CD1c-positive myeloid dendritic cell (primary cell): Measurements from ENCODE around the gene SLC5A4.
"Not testable (repeated sequence)": the region's sequence is repeated elsewhere in the genome, so short reads cannot be mapped to it uniquely, and the experiment has no call there.

Experiments
- DNase-seq: peaks from one replicate; pipeline ENCODE4 v3.0.0-alpha.2; 2016; ENCODE audit errors: extremely low spot score

Gene SLC5A4

DNA sequence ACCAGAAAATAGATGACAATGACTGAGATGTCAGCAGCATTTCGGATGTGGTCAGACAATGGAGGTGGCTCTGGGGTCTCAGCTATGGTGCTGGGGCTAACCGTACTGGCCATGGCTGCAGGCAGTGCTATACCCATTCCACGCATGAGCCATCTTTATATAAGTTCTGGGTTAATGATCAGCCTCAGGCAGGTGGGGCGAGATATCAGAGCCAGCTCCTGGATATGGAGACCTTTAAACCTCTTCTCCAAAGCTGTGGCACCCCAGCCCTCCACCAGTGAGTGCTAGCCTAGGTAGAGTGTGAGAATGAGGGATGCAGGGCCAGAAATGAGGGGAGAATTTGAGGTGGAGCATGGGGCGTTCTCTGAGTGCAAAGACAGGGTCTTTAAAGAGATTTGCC, at the start of gene SLC5A4:
TSS of gene SLC5A4 (minus strand) at position 131 of the 400 bp plus-strand sequence. CDS start at position 113, 18 bp downstream.
- DNase-seq, result no peak

DNA sequence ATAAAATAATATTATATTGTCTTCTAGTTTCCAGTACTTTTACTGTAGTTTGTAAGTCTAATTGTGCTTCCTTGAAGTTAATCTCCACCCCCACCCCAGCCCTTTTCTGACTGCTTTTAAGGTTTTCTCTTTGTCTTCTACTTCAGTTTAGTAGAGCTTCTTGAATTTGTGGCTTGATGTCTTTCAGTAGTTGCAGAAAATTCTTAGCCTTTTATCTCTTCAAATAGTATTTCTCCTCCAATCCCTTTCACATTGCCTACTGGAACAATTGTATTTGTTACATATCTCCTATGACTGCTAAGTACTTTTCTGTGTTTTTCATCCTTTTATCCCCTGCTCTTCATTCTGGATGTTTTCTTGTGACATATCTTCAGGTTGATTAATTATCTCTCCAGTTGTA, 38.8 kb upstream of the SLC5A4 start:
- not testable (repeated sequence) for DNase-seq

DNA sequence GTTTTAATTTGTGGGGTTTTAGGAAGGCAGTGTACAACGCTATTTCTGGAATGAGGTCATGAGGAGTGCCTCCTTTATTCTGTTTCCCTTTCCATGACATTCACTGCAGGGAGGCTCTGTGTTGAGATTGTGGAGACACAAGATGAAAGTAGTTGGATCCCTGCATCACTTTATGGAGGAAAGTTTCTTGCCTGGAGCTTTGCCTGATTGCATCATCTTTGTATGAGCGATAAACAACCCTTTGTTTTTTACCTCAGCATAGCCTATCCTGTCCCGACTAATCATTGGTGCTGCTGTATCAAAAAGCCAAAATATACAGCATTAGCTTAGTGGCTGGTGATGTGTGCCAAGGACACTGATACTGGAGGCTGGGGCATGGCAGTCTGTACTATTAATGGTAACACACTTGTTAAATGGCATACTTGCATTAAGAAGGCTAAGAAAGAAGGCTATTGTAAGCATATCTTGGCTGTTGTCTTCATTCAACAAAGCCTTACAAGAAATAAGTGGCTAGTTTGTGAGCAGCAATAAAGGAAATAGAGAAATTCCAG, 31.2 kb upstream of the SLC5A4 start:
- DNase-seq, result no peak

DNA sequence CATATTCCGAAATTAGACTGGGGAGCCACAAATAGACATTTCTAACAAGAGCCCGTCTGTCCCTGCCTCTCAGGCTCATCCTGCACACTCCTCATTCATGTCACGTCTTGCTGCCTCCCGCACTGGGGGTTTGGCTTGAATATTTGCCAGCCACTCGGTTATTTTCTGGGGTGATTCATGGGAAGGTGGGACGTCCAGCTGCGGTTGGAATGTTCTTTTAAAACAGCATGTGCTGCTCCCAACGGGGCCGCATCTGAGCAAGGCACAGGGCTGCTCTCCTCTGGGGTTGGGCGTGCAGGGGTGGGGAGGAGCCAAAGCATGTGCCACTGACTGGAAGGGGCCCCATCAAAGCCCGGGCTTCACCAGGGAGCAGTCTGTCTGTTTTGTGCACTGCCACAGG, 25.9 kb upstream of the SLC5A4 start:
- DNase-seq, result no peak

DNA sequence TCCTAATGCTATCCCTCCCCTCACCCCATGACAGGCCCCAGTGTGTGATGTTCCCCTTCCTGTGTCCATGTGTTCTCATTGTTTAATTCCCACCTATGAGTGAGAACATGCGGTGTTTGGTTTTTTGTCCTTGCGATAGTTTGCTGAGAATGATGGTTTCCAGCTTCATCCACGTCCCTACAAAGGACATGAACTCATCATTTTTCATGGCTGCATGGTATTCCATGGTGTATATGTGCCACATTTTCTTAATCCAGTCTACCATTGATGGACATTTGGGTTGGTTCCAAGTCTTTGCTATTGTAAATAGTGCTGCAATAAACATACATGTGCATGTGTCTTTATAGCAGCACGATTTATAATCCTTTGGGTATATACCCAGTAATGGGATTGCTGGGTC, 20.2 kb upstream of the SLC5A4 start:
- not testable (repeated sequence) for DNase-seq

DNA sequence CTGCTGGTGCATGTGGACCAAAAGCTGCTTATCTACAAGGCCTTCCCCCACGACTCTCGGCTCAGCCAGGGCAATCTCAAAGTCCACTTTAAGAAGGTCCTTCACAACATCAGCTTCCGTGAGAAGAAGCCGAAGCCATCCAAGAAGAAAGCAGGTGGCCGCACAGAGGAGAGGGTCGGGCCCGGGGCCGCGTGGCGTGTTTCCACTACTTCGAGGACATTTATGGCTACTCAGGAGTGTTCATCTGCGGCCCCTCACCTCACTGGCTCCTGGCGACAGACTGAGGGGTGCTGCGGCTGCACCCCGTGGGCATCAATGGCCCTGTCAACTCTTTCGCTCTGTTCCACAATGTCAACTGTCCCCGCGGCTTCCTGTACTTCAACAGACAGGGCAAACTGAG, 16.2 kb upstream of the SLC5A4 start:
- no peak for DNase-seq

DNA sequence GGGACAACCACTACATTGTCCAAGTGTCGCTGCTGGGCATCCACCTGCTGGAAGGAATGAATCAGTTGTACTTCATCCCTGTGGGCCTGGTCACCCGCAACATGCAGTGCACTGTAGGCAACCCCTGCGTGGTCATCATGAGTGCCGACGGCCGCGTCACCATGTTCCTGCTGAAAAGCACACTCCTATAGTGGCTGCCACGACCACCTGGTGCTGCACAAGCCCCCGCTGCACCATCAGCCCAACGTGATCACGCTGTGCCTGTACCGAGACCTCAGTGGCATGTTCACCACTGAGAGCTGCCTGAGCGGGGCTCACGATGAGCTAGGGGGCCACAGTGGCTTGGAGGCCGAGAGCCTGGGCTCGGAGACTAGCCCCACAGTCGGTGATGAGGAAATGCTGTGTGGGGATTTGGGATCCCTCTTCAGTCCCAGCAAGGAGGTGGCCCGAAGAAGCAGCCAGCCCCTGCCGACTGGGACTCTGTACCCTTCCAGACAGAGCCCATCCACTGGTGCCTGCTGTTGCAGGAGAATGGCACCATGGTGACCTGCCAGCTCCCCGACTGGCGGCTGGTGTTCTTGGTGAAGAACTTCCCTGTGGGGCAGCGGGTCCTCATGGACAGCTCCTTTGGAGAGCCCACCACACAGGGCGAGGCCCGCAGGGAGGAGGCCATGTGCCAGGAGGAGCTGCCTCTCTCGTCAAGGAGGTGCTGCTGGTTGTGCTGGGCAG, 15.7 kb upstream of the SLC5A4 start:
- no peak for DNase-seq

DNA sequence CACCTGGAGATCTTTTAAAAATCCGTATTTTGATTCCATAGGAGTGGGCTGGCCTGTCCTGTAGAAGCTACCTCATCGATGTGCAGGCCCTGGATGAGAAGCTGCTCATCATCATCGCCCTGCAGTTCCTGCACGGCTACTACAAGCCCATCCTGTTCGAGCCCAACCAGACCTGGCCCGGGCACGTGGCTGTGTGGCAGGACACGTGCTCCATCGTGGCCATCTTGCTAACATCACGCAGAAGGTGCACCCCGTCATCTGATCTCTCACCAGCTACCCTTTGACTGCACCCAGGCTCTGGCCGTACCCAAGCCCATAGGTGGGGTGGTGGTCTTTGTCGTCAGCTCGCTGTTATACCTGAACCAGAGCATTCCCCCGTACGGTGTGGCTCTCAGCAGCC, 14.2 kb upstream of the SLC5A4 start:
- DNase-seq, result no peak

DNA sequence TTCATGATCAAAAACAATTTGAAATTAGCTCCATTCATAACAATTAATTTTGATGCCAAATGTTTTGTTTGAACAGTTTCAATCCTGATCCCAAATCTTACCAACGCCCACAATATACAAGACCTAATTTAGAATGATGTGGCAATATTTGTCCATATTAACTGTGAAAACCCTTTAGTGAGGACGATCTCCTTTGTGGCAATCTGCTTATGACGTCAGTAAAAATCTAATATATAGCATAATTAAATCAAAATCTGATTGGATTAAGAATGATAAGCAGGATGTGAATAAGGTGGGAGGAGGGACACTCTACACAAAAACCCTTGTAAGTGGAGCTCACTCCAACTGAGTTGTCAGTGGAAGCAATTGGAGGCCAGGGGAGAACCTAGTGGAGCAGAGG, 11.9 kb upstream of the SLC5A4 start:
- DNase-seq, result no peak

DNA sequence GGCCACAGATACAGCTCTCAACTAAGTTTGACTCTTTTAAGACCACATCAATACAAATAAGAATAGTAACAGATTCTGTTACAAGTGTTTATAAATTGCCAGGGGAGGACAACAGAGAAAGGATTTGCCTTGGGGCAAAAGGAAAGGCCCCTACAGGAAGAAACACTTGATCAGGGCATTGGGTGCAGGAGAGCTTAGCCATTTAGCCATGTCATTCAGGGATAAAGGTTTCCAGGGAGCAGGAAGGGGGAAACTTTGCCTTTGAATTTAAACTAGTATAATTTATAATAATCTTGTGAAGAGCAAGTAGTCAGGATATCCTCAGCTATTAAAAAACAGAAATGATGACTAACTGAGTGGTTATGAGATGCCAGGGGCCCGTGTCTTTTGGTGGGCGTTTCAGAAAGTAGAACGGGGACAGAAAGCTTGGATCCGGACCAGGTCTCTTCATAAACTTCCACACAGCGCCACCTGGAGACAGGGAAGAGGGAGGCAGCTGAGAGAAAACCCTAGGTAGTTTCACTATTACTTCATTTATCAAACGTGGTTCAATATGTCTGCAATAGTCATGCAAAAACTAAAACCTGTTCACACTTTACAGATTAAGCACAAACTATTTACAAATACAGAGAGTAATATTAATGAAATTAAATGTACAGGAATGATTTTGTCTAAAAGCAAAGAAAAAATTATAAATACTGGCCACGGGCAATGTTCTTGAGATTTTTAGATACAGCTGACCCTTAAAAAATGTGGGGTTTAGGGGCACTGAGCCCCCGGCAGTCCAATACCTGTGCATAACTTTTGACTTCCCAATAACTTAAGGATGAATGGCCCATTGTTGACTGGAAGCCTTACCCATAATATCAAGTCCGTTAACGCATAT, 11.0 kb upstream of the SLC5A4 start:
- peak; percentile 86 for DNase-seq

DNA sequence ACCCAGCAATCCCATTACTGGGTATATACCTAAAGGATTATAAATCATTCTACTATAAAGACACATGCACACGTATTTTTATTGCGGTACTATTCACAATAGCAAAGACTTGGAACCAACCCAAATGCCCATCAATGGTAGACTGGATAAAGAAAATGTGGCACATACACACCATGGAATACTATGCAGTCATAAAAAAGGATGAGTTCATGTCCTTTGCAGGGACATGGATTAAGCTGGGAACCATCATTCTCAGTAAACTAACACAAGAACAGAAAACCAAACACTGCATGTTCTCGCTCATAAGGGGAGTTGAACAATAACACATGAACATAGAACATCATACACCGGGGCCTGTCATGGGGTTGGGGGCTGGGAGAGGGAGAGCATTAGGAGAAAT, 8.5 kb upstream of the SLC5A4 start:
- DNase-seq, result not testable (repeated sequence)

DNA sequence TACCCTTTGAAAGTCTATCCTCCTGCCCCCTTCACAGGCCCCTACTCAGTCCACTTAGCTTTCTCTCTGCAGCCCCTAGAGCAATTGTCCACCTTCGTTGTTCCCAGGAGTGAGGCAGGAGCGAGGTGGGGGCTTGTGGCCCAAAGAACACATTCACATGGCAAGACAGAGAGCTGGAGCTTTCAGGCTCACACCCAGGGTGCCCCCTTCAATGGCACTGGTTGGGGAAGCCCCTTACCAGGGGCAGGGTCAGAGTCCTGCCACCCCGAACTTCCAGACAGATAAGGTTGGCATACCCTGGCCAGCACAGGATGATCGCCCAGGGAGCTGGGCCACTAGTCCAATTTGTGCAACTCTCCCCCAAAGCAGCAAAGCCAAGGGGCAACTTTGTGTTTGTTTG, 6.2 kb upstream of the SLC5A4 start:
- DNase-seq, result no peak

DNA sequence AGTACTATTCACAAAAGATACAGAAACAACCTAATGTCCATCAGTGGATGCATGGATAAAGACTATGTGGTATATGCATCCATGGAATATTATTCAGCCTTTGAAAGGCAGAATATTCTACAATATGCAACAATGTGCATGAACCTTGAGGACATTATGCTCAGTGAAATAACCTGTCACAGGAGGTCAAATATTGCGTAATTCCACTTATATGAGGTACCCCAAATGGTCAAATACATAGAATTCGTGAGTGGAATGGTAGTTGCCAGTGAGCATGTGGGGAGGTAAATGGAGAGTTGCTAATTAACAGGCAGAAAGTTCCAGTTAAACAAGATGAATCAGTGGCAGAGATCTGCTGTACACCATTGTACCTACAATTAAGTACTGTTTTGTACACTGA, 3.6 kb upstream of the SLC5A4 start:
- DNase-seq, result no peak

DNA sequence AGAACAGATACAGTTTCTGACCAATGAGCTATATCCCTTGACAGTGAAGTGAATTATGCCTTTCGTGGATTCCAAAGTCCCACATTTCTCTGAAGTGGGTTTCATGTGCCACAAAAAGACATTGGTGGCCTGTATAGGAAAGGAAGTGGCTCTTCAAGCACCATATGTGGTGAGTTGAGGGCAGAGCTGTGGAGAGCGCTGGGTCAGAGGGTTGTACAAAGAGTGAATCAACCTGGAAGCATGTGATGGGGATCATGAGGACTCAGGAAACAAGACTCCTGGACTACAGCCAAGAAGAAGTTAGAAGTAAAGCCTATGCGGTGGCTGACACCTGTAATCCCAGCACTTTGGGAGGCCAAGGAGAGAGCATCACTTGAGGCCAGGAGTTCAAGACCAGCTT, 579 bp upstream of the SLC5A4 start:
- no peak for DNase-seq

DNA sequence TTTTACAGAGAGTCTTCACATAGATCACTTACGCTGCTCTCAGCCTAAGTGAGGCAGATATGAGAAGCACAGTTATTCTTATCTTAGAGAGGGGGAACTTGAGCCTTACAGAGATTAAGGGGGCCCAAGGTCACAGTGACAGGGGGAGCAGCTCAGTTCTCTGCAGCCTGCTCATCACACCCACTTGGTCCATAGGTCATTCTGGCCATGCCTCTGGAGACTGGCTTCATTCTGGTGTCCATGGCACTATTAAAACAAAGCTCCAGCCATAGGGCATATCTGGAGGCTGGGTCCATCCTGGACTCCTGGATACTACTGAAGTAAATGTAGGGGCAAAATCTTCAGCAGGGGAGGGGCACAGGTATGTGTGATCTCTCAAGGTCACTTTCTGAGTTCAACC, 5.9 kb downstream of the SLC5A4 start:
- no peak for DNase-seq

DNA sequence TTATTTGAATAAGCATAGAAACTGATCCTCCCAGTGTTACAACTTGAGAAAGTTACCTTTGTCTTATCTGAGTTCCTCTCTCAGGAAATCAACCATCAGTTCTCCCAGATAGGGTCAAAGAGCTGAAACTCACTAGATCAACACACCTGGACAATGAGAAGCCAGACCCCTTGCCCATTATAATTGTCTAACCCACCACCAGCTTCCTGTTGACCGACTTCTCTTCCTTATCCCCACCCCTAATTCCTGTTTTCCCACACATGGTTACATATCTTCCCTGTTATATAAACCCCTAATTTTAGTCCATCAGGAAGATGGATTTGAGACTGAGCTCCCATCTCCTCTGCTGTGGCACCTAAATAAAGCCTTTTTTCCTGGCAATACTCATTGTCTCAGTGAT, 6.9 kb downstream of the SLC5A4 start:
- no peak for DNase-seq

DNA sequence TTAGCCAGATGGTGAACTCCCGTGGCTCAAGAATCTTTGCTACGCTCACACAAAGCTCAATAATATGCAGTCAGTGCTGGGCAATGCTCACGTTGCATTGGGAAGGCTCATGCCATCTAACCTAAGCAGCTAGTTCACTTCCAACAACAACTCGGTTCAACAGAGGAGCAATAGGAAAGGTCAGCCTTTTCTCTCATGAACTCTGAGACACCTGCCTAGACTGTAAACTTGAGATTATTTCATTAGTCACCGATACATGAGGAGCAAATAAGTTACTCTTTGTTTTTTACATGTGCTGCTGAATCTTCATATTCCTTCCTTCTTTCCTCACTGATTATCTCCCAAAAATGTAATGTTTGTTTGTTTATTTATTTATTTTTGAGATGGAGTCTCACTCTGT, 9.0 kb downstream of the SLC5A4 start:
- no peak for DNase-seq

DNA sequence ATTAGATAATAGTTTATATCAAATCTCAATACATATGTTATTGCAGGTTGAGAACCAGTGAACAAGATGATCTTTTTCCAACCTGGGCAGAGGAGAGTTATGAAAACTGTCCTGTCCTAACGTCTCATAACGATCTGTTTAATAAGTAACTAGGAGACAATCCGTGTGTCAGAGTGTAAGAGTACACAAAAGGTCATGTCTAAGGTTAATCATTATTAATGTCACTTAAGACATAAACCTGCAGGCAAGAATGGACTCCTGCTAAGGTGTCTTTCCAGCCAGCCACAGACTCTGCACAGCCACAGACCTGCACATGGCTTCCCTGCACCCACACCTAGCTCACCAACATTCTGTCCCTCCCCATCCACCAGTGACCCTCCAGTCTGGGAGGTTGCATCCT, 10.1 kb downstream of the SLC5A4 start:
- no peak for DNase-seq

DNA sequence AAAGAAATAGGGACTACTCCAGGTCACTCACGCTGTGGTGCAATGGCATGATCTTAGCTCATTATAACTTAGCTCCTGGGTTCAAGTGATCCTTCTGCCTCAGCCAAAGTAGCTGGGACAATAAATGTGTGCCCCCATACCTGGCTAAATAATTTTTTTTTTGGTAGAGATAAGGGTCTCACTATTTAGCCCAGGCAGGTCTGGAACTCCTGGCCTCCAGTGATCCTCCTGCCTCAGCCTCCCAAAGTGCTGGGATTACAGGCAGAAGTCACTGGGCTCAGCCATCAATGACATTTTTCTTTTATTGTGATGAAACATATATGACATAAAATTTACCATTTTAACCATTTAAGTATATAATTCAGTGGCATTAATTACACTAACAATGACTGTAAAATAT, 10.6 kb downstream of the SLC5A4 start:
- no peak for DNase-seq

DNA sequence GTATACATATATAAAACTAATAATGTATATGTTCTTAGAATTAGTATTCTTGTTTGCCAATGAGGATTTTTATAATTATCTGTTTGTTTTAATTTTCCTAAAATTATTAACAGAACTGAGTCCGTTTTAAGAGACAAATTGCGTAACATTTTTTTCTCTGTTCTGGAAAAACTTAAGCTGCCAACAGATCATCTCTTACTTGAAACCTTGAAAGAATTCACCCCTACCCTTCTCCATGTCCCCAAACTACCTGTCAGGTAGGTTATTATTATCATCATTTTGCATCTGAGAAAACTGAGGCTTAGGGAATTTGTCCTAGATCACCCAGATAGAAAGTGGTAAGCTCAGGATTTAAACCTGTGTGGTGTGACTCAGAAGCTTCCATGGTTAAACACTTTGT, 14.7 kb downstream of the SLC5A4 start:
- no peak for DNase-seq

DNA sequence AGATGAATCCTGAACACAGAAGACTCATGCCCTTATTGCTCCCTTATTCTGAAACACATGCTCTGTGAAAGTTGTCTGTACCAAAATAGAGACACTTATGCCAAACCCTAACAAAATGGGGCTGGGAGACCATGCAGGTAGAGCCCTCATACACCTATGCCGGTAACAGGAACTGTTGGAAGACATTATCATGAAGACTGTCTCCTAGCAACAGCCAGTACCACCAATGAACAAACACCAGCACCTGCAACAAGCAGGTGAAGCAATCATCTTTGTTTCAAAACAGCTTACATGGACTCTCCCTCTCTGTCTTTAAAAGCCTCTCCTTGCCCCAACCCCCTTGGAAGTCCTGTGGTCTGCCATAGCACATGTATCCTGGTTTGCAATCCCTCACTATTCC, 17.2 kb downstream of the SLC5A4 start:
- no peak for DNase-seq

DNA sequence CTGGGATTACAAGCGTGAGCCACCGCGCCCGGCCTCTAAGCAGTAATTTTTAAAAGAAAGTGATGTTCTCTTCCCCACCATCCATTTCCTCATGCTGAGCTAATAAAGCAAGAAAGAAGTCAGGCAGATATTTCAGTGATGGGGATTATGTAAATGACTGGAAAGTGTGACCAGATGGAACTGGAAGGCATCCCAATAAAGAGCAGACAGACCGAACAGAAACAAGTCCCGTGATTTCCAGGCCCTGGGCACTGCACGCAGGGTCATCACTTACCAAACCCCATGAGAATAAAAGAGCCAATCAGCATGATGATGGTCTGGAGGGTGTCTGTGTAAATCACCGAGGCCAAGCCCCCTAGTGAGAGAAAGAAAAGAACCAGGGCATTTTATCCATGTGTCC, 18.2 kb downstream of the SLC5A4 start:
- no peak for DNase-seq

DNA sequence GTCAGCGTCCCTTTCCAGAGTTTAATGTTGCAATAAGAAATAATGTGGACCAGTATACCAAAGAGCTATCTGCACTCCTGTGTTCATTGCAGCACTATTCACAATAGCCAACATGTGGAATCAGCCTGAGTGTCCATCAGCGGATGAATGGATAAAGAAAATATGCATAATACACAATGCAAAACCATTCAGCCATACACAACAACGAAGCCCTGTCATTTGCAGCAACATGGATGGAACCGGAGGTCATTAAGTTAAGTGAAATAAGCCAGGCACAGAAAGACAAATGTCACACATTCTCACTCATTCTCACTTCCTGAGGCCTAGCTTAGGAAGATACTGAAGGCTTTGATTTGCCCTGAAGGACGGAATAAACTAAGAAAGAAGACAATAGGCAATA, 22.1 kb downstream of the SLC5A4 start:
- no peak for DNase-seq
